Measurements from ENCODE around the gene KRT71.
"Not testable (repeated sequence)": the region's sequence is repeated elsewhere in the genome, so short reads cannot be mapped to it uniquely, and the experiment has no call there.

Gene KRT71

GRCh38 chr12:52521175-52521567 lies 31.8 kb downstream of the KRT71 start:
- no peak for DNase-seq (ENCODE audit: low read depth)

GRCh38 chr12:52519826-52520662 lies 32.9 kb downstream of the KRT71 start, which contains the start of gene KRT5:
KRT5 (minus strand) TSS chr12:52520394; CDS start chr12:52520296, 98 bp downstream.
- DNase-seq (ENCODE audit: low read depth) = no peak

GRCh38 chr12:52519387-52519703 lies 33.6 kb downstream of the KRT71 start:
- no peak for DNase-seq (ENCODE audit: low read depth)

- no peak for DNase-seq (ENCODE audit: low read depth)
Observed at GRCh38 chr12:52518574-52519386, 34.2 kb downstream of the KRT71 start.

GRCh38 chr12:52517888-52518287 lies 35.1 kb downstream of the KRT71 start:
- no peak for DNase-seq (ENCODE audit: low read depth)

GRCh38 chr12:52517005-52517835 lies 35.7 kb downstream of the KRT71 start:
- no peak for DNase-seq (ENCODE audit: low read depth)

GRCh38 chr12:52515927-52516831 lies 36.8 kb downstream of the KRT71 start:
- DNase-seq (ENCODE audit: low read depth) = no peak

- no peak for DNase-seq (ENCODE audit: low read depth)
Observed at GRCh38 chr12:52515319-52515646, 37.7 kb downstream of the KRT71 start.

- no peak for DNase-seq (ENCODE audit: low read depth)
Observed at GRCh38 chr12:52514471-52515318, 38.2 kb downstream of the KRT71 start.

GRCh38 chr12:52513736-52514135 lies 39.2 kb downstream of the KRT71 start:
- DNase-seq (ENCODE audit: low read depth) = no peak

GRCh38 chr12:52508211-52508610 lies 44.7 kb downstream of the KRT71 start:
- DNase-seq (ENCODE audit: low read depth) = no peak

GRCh38 chr12:52506858-52507715 lies 45.9 kb downstream of the KRT71 start:
- peak; percentile 36 for DNase-seq (ENCODE audit: low read depth)

GRCh38 chr12:52502877-52503276 lies 50.1 kb downstream of the KRT71 start:
- DNase-seq (ENCODE audit: low read depth) = no peak

GRCh38 chr12:52501490-52501889 lies 51.5 kb downstream of the KRT71 start:
- no peak for DNase-seq (ENCODE audit: low read depth)

GRCh38 chr12:52500574-52500973 lies 52.4 kb downstream of the KRT71 start:
- DNase-seq (ENCODE audit: low read depth) = not testable (repeated sequence)

GRCh38 chr12:52499806-52500560 lies 53.0 kb downstream of the KRT71 start:
- no peak for DNase-seq (ENCODE audit: low read depth)

- DNase-seq (ENCODE audit: low read depth) = no peak
Observed at GRCh38 chr12:52498946-52499345, 54.0 kb downstream of the KRT71 start.

GRCh38 chr12:52497975-52498374 lies 55.0 kb downstream of the KRT71 start:
- DNase-seq (ENCODE audit: low read depth) = no peak

GRCh38 chr12:52496590-52497071 lies 56.3 kb downstream of the KRT71 start:
- DNase-seq (ENCODE audit: low read depth) = peak; percentile 55

Data from stromal cell of bone marrow (primary cell).